IMR-90 (cell line): ENCODE data around the gene YES1. TPM values are rescaled to one million over a fixed set of nuclear protein-coding genes. Genes with fewer than 3 reads are reported as not detected.

ENCODE experiments used
- ATAC-seq: fragments of 200-7000 bp; cut with Tn5 transposase; 2 replicates; pipeline ENCODE4 v1.9.1; 2020; ENCODE audit warnings: low read depth, mild to moderate bottlenecking, moderate library complexity
- BruUV-seq: library from RNA; stranded (reverse); fragments of 400-500 nt; replicated peaks from 2 replicates; lab custom pipeline; 2021; lab: Mats Ljungman, UMichigan
- CTCF ChIA-PET: fragments of 300-600 bp; formaldehyde crosslinking; extraction: SDS; loops from one replicate; lab custom pipeline; 2021; ENCODE audit warnings: antibody characterized with exemption; lab: Yijun Ruan, JAX
- POLR2A ChIA-PET: fragments of 300-600 bp; sonication (Branson Sonifier 250); formaldehyde crosslinking; loops from one replicate; lab custom pipeline; 2022; ENCODE audit warnings: antibody characterized with exemption; ENCODE audit not compliant: unreplicated experiment; lab: Charles Lee
- DNase-seq: peaks from one replicate; pipeline ENCODE4 v3.0.0; 2013
- H2AFZ ChIP-seq: replicated peaks from 2 replicates; pipeline ENCODE3; 2013; ENCODE audit warnings: low read length, mild to moderate bottlenecking; ENCODE audit not compliant: poor library complexity
- H2AK5ac ChIP-seq: 2 replicates; pipeline ENCODE4 v1.6.1; 2013; ENCODE audit warnings: low read depth, low read length, inconsistent platforms
- H2AK9ac ChIP-seq: replicated peaks from 2 replicates; pipeline ENCODE3; 2013; ENCODE audit warnings: mild to moderate bottlenecking, low read depth, low read length, moderate library complexity; ENCODE audit not compliant: poor library complexity
- H2BK120ac ChIP-seq: 2 replicates; pipeline ENCODE4 v1.6.1; 2013; ENCODE audit warnings: low read depth, low read length, inconsistent platforms
- H2BK15ac ChIP-seq: 3 replicates; pipeline ENCODE4 v1.6.1; 2013; ENCODE audit warnings: low read depth, low read length, inconsistent platforms
- H2BK20ac ChIP-seq: 2 replicates; pipeline ENCODE4 v1.6.1; 2013; ENCODE audit warnings: low read depth, mild to moderate bottlenecking, inconsistent platforms, low read length, moderate library complexity
- H2BK5ac ChIP-seq: 2 replicates; pipeline ENCODE4 v1.6.1; 2013; ENCODE audit warnings: mild to moderate bottlenecking, low read depth, low read length, inconsistent platforms; ENCODE audit not compliant: poor library complexity, severe bottlenecking
- H3K14ac ChIP-seq: replicated peaks from 2 replicates; pipeline ENCODE4 v1.6.1; 2013; ENCODE audit warnings: low read depth, low read length, inconsistent platforms
- H3K18ac ChIP-seq: 2 replicates; pipeline ENCODE4 v1.6.1; 2013; ENCODE audit warnings: low read depth, low read length, control low read depth
- H3K23ac ChIP-seq: 2 replicates; pipeline ENCODE4 v1.6.1; 2013; ENCODE audit warnings: low read depth, low read length, inconsistent platforms
- H3K27ac ChIP-seq: 2 replicates; pipeline ENCODE4 v1.5.1; 2013; ENCODE audit warnings: mild to moderate bottlenecking, control low read depth, low read length; ENCODE audit not compliant: insufficient read depth
- H3K27me3 ChIP-seq: 2 replicates; pipeline ENCODE4 v1.6.1; 2013; ENCODE audit warnings: low read length; ENCODE audit not compliant: control insufficient read depth, insufficient read depth
- H3K36me3 ChIP-seq: 2 replicates; pipeline ENCODE4 v1.6.1; 2013; ENCODE audit warnings: low read length, mixed read lengths; ENCODE audit not compliant: control insufficient read depth, insufficient read depth
- H3K4ac ChIP-seq: 2 replicates; pipeline ENCODE4 v1.6.1; 2013; ENCODE audit warnings: low read depth, low read length, inconsistent platforms
- H3K4me1 ChIP-seq: 2 replicates; pipeline ENCODE4 v1.6.1; 2013; ENCODE audit warnings: low read length, mixed read lengths; ENCODE audit not compliant: control insufficient read depth, insufficient read depth
- H3K4me2 ChIP-seq: 2 replicates; pipeline ENCODE4 v1.6.1; 2013; ENCODE audit warnings: low read depth, mild to moderate bottlenecking, control low read depth, low read length, moderate library complexity
- H3K4me3 ChIP-seq: 2 replicates; pipeline ENCODE4 v1.5.1; 2013; ENCODE audit warnings: low read depth, mild to moderate bottlenecking, control low read depth, low read length, moderate library complexity; ENCODE audit not compliant: insufficient read depth
- H3K56ac ChIP-seq: 2 replicates; pipeline ENCODE4 v1.6.1; 2013; ENCODE audit warnings: low read length, inconsistent platforms; ENCODE audit not compliant: insufficient read depth; ENCODE audit errors: extremely low read depth
- H3K79me1 ChIP-seq, 2 experiments: 2 replicates each; pipeline ENCODE4 v1.6.1; 2013; ENCODE audit warnings: low read length in 2 of 2, inconsistent platforms in 1 of 2, low read depth in 1 of 2
- H3K9ac ChIP-seq: 2 replicates; pipeline ENCODE4 v1.6.1; 2013; ENCODE audit warnings: low read depth, low read length, control low read depth
- H3K9me1 ChIP-seq: 2 replicates; pipeline ENCODE4 v1.6.1; 2013; ENCODE audit warnings: low read length, inconsistent platforms; ENCODE audit not compliant: insufficient read depth
- H3K9me3 ChIP-seq: 2 replicates; pipeline ENCODE4 v1.6.1; 2013; ENCODE audit warnings: low read length; ENCODE audit not compliant: control insufficient read depth, insufficient read depth
- H4K20me1 ChIP-seq: 2 replicates; pipeline ENCODE4 v1.6.1; 2013; ENCODE audit warnings: low read length, inconsistent platforms; ENCODE audit not compliant: insufficient read depth
- H4K5ac ChIP-seq: 2 replicates; pipeline ENCODE4 v1.6.1; 2013; ENCODE audit warnings: mild to moderate bottlenecking, low read depth, low read length, control low read depth
- H4K8ac ChIP-seq, 2 experiments: 2 replicates each; pipeline ENCODE4 v1.6.1; 2013; ENCODE audit warnings: low read depth in 2 of 2, low read length in 2 of 2, control low read depth in 1 of 2, inconsistent platforms in 1 of 2
- H4K91ac ChIP-seq: 2 replicates; pipeline ENCODE4 v1.6.1; 2013; ENCODE audit warnings: low read depth, low read length, inconsistent platforms; ENCODE audit not compliant: insufficient read depth
- CEBPB ChIP-seq: IDR thresholded peaks from 2 replicates; pipeline ENCODE4 v1.6.1; 2012; ENCODE audit warnings: low read depth, low read length, improper control_type of control experiment
- CHD1 ChIP-seq: IDR thresholded peaks from 2 replicates; pipeline ENCODE4 v1.6.1; 2012; ENCODE audit warnings: low read depth, low read length, improper control_type of control experiment
- FOS ChIP-seq: fragments of 150-350 bp; IDR thresholded peaks from 2 replicates; pipeline ENCODE4 v1.6.1; 2016; ENCODE audit warnings: low read depth, low read length
- MAZ ChIP-seq: IDR thresholded peaks from 2 replicates; pipeline ENCODE4 v1.6.1; 2012; ENCODE audit warnings: low read depth, mild to moderate bottlenecking, low read length, improper control_type of control experiment, moderate library complexity, borderline replicate concordance
- NFE2L2 ChIP-seq: fragments of 150-350 bp; IDR thresholded peaks from 2 replicates; pipeline ENCODE4 v1.6.1; 2016; ENCODE audit warnings: low read depth, mild to moderate bottlenecking, low read length
- POLR2A ChIP-seq: IDR thresholded peaks from 2 replicates; pipeline ENCODE4 v1.6.1; 2012; ENCODE audit warnings: mild to moderate bottlenecking, low read depth, low read length
- RCOR1 ChIP-seq: IDR thresholded peaks from 2 replicates; pipeline ENCODE4 v1.6.1; 2012; ENCODE audit warnings: mild to moderate bottlenecking, low read length, improper control_type of control experiment; ENCODE audit not compliant: insufficient replicate concordance
- SMC3 ChIP-seq: fragments of 150-350 bp; IDR thresholded peaks from 2 replicates; pipeline ENCODE4 v1.6.1; 2016; ENCODE audit warnings: low read depth, mild to moderate bottlenecking, antibody characterized with exemption, low read length, moderate library complexity
- WGBS, 2 experiments: methylation state at CpG; one replicate each; pipeline versions ENCODE4 v1.1.5 to v1.1.7; 2013; ENCODE audit warnings: missing lambda C conversion rate in 2 of 2; ENCODE audit not compliant: insufficient read length in 1 of 2; ENCODE audit errors: extremely low coverage in 2 of 2; 5-methylcytosine and 5-hydroxymethylcytosine counted together
- dilution Hi-C: fragments of 300-500 bp; cut with HindIII; formaldehyde crosslinking; loops from one replicate; pipeline ENCODE4 v1.14.3; 2018; ENCODE audit warnings: low sequenced_read_pairs; ENCODE audit not compliant: unreplicated experiment
- in situ Hi-C: fragments of 300-500 bp; cut with MboI; formaldehyde crosslinking; loops from 3 replicates; pipeline ENCODE4 v1.14.3; 2019; ENCODE audit warnings: low sequenced_read_pairs, inconsistent platforms, mixed read lengths
- intact Hi-C: fragments of 100-400 bp; cut with micrococcal nuclease; formaldehyde crosslinking; loops from 2 replicates; pipeline ENCODE4 v1.10.0; 2022
- polyA plus RNA-seq, 3 experiments: library from polyadenylated mRNA; depleted of rRNA; stranded (reverse); fragments of >200 nt; gene quantifications; 2 replicates each; pipeline ENCODE4 v1.2.3, GENCODE V29; 2012; ENCODE audit warnings: low replicate concordance in 1 of 3
- total RNA-seq: library from RNA; depleted of rRNA; stranded (reverse); fragments of >200 nt; gene quantifications from 2 replicates; pipeline ENCODE4 v1.2.3, GENCODE V29; 2012

The YES1 gene
- total and polyA plus RNA-seq, 2 of the 4 experiments (the other 2 are of a cell fraction): 16.7 to 62.0 TPM

- no peak overlapping the region for H3K4me3 ChIP-seq
- DNase-seq (no peak), ATAC-seq (no peak)
- ChIA-PET POLR2A (no interaction called here), CTCF (interaction anchor here (0.6 to 1.0 kb wide), 4 partner anchors 98 to 139 kb away, joined by 3 to 5 read pairs (median 4); no protein-coding TSS in a partner anchor)
- H3K27ac ChIP-seq: no peak overlapping the region
- no peak overlapping the region for H4K5ac ChIP-seq
- 100% methylated on average over 2 of the region's 10 CpGs; no CpG with 5 or more reads in 1 of the 2 experiments for WGBS, 2 experiments
- peaks cover 5% of the 10 kb centered on the region for H3K4me1 ChIP-seq
- dilution Hi-C loops: no loop called here
- H2AFZ ChIP-seq: no peak overlapping the region
- no TSS peak for BruUV-seq
- no peak overlapping the region for H2AK9ac ChIP-seq
- H4K91ac ChIP-seq: no peak overlapping the region
- H3K18ac ChIP-seq: no peak overlapping the region
- H3K9me3 ChIP-seq: peaks cover 5% of the 10 kb centered on the region; the same call in 1 of the 2 replicates
- peaks cover 16% of the 10 kb centered on the region for H4K20me1 ChIP-seq
- no peak overlapping the region for H3K23ac ChIP-seq
- intact Hi-C loops: no loop called here
- in situ Hi-C loops: no loop called here
- no peak overlapping the region for H2BK5ac ChIP-seq
- no peak overlapping the region for H3K56ac ChIP-seq
- H2AK5ac ChIP-seq: no peak overlapping the region
- TF ChIP-seq RCOR1: no peak
- no peak for TF ChIP-seq POLR2A
- TF ChIP-seq MAZ: no peak
- no peak for TF ChIP-seq CHD1
- TF ChIP-seq CEBPB: no peak
- TF ChIP-seq FOS: no peak
- no peak for TF ChIP-seq SMC3
- TF ChIP-seq NFE2L2: no peak
- peaks cover 21 to 32% of the 10 kb centered on the region in 2 experiments for H3K79me1 ChIP-seq
- no peak overlapping the region for H3K14ac ChIP-seq
- no peaks in the 10 kb centered on the region for H3K27me3 ChIP-seq
- H2BK120ac ChIP-seq: no peak overlapping the region
- peaks cover 8% of the 10 kb centered on the region for H3K9me1 ChIP-seq
- H3K9ac ChIP-seq: no peak overlapping the region
- peaks cover 7% of the 10 kb centered on the region for H3K36me3 ChIP-seq
- no peak overlapping the region for H3K4me2 ChIP-seq
- H2BK20ac ChIP-seq: no peak overlapping the region
- H3K4ac ChIP-seq: no peak overlapping the region
- H4K8ac ChIP-seq: no peak overlapping the region
- H2BK15ac ChIP-seq: no peak overlapping the region
These were observed 103.9 kb downstream of the YES1 start for GRCh38 chr18:708096-708495.
